SHP77 (cell line): ENCODE results near the gene GIPC1.
"Not testable (repeated sequence)": the region's sequence is repeated elsewhere in the genome, so short reads cannot be mapped to it uniquely, and the experiment has no call there.

Experiments used
- DNase-seq, 2 experiments: peaks; one replicate each; lab custom pipeline; 2025; lab: John Stamatoyannopoulos, UW

Gene GIPC1

GRCh38 chr19:14472202-14472938 is 23.6 kb downstream of the GIPC1 start:
- DNase-seq: peak; percentile 35 to 43

- DNase-seq: no peak
Measured at GRCh38 chr19:14471436-14472187, 24.3 kb downstream of the GIPC1 start.

- DNase-seq: no peak
Measured at GRCh38 chr19:14470031-14470876, 25.7 kb downstream of the GIPC1 start.

GRCh38 chr19:14467816-14468215 is 28.1 kb downstream of the GIPC1 start:
- DNase-seq: no peak

GRCh38 chr19:14467391-14467790 is 28.5 kb downstream of the GIPC1 start:
- DNase-seq: no peak

GRCh38 chr19:14463747-14464146 is 32.2 kb downstream of the GIPC1 start:
- DNase-seq: no peak

GRCh38 chr19:14462401-14462800 is 33.5 kb downstream of the GIPC1 start:
- DNase-seq: not testable (repeated sequence)

GRCh38 chr19:14460935-14461334 is 35.0 kb downstream of the GIPC1 start:
- DNase-seq: no peak

GRCh38 chr19:14459703-14460102 is 36.2 kb downstream of the GIPC1 start:
- DNase-seq: no peak

- DNase-seq: not testable (repeated sequence)
Measured at GRCh38 chr19:14452303-14452702, 43.6 kb downstream of the GIPC1 start.

GRCh38 chr19:14450876-14451275 is 45.1 kb downstream of the GIPC1 start:
- DNase-seq: no peak

- DNase-seq: peak; percentile 35 to 58
Measured at GRCh38 chr19:14450168-14450874, 45.6 kb downstream of the GIPC1 start.

- DNase-seq: no peak
Measured at GRCh38 chr19:14449321-14449720, 46.6 kb downstream of the GIPC1 start.

- no peak for DNase-seq
Measured at GRCh38 chr19:14446336-14447036, 49.4 kb downstream of the GIPC1 start.

GRCh38 chr19:14443632-14444216 is 52.2 kb downstream of the GIPC1 start:
- DNase-seq: no peak

- no peak for DNase-seq
Measured at GRCh38 chr19:14442891-14443631, 52.9 kb downstream of the GIPC1 start.

- DNase-seq: no peak
Measured at GRCh38 chr19:14441041-14441938, 54.6 kb downstream of the GIPC1 start.

- DNase-seq: no peak
Measured at GRCh38 chr19:14440049-14440448, 55.9 kb downstream of the GIPC1 start.

- DNase-seq: no peak
Measured at GRCh38 chr19:14439014-14439413, 56.9 kb downstream of the GIPC1 start.
